GM12801 (cell line): Measurements from ENCODE around the gene MOBP.

Experiments used
- CTCF ChIP-seq: IDR thresholded peaks from one replicate; pipeline ENCODE4 v1.5.1; 2011; ENCODE audit warnings: control low read depth; ENCODE audit not compliant: insufficient read length; ENCODE audit errors: extremely low read depth

Gene MOBP

GRCh38 chr3:39429466-39429865 is 38.0 kb upstream of the MOBP start:
- no peak for TF ChIP-seq CTCF

DNA sequence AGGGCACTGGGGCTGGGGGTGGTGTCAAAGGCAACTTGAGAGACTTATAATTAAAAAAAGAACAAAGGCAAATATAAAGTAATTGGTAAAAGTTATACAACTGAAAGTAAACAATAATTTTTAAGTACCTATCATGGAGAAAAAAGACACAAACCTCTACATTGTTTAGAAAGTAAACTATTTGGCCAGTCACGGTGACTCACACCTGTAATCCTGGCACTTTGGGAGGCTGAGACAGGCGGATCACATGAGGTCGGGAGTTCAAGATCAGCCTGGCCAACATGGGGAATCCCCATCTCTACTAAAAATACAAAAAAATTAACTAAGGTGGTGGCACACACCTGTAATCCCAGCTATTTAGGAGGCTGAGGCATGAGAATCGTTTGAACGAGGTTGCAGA is 35.1 kb upstream of the MOBP start:
- no peak for TF ChIP-seq CTCF

- no peak for TF ChIP-seq CTCF
Measured at GRCh38 chr3:39433642-39434041, 33.8 kb upstream of the MOBP start.

- no peak for TF ChIP-seq CTCF
Measured at GRCh38 chr3:39434574-39434973, 32.9 kb upstream of the MOBP start.

DNA sequence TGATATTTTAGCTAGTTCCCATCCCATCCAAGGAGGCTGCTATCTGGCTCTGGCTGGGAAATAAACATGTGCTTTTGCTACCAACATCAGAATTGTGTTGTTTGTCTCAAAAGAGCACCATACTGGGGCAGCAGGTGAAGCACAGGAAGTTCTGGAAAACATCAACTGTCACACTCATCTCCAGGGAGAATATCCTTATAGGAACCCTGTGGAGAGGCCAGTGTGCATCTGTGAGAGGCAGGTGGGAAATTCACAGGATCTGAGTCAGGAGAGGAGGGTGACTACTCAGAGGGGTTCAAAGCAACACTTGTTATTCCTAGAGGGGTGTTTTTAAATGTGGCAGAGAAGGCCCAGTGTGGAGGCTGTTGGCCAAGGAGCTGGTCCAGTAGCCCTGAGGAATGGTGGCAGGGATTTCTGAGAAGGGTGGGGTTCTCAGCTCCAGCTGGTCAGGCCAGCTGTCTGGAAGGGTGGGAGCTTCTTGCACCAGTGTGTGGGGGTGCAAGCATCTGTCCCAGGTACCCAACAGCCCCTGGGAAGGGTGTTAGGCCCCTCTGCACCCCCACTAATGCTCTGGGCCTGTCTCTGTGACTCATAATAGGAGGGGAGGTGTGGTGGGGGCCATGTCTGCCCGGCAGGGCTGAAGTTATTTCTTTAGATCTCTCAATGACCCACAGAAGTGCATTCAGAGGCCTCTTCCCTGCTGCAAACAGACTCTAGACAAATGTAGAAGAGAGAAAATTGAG is 32.3 kb upstream of the MOBP start:
- TF ChIP-seq CTCF: no peak

- no peak for TF ChIP-seq CTCF
Measured at GRCh38 chr3:39438880-39439279, 28.6 kb upstream of the MOBP start.

- TF ChIP-seq CTCF: no peak
Measured at GRCh38 chr3:39440316-39440715, 27.2 kb upstream of the MOBP start.

- no peak for TF ChIP-seq CTCF
Measured at GRCh38 chr3:39443530-39443929, 23.9 kb upstream of the MOBP start.
